Hepatocyte (in vitro differentiated cells): Measurements from ENCODE around the gene SDK1. TPM values are rescaled to one million over a fixed set of nuclear protein-coding genes. Genes with fewer than 3 reads are reported as not detected.

Source experiments
- DNase-seq: peaks from one replicate; pipeline ENCODE4 v3.0.0-alpha.2; 2016; ENCODE audit warnings: low spot score
- H2AFZ ChIP-seq: fragments of 200-600 bp; sonication (generic); 2 replicates; pipeline ENCODE4 v1.6.0; 2016; ENCODE audit warnings: antibody characterized with exemption, mild to moderate bottlenecking
- H3K27ac ChIP-seq: fragments of 200-600 bp; sonication (generic); 2 replicates; pipeline ENCODE4 v1.5.1; 2016; ENCODE audit warnings: mild to moderate bottlenecking
- H3K27me3 ChIP-seq: fragments of 200-600 bp; sonication (generic); 2 replicates; pipeline ENCODE4 v1.6.1; 2016
- H3K36me3 ChIP-seq: fragments of 200-600 bp; sonication (generic); replicated peaks from 2 replicates; pipeline ENCODE4 v1.5.1; 2016; ENCODE audit warnings: low read depth; ENCODE audit not compliant: insufficient read depth
- H3K4me1 ChIP-seq: fragments of 200-600 bp; sonication (generic); 2 replicates; pipeline ENCODE4 v1.5.1; 2016; ENCODE audit warnings: mild to moderate bottlenecking, moderate library complexity; ENCODE audit not compliant: insufficient read depth
- H3K4me2 ChIP-seq: fragments of 200-600 bp; sonication (generic); 2 replicates; pipeline ENCODE4 v1.6.0; 2016
- H3K4me3 ChIP-seq: fragments of 200-600 bp; sonication (generic); 2 replicates; pipeline ENCODE4 v1.5.1; 2016; ENCODE audit warnings: mild to moderate bottlenecking
- H3K79me2 ChIP-seq: fragments of 200-600 bp; sonication (generic); 2 replicates; pipeline ENCODE4 v1.6.0; 2017; ENCODE audit warnings: mild to moderate bottlenecking
- H3K9me2 ChIP-seq: fragments of 200-600 bp; sonication (generic); replicated peaks from 2 replicates; pipeline ENCODE4 v1.6.0; 2017; ENCODE audit warnings: mild to moderate bottlenecking; ENCODE audit not compliant: insufficient read depth
- H3K9me3 ChIP-seq: fragments of 200-600 bp; sonication (generic); 2 replicates; pipeline ENCODE4 v1.5.1; 2016; ENCODE audit warnings: low read depth, mild to moderate bottlenecking
- H4K20me1 ChIP-seq: fragments of 200-600 bp; sonication (generic); 2 replicates; pipeline ENCODE4 v1.6.0; 2016; ENCODE audit warnings: mild to moderate bottlenecking; ENCODE audit not compliant: insufficient read depth, poor library complexity, severe bottlenecking
- CTCF ChIP-seq: fragments of 200-600 bp; sonication (generic); IDR thresholded peaks from 2 replicates; pipeline ENCODE4 v1.5.1; 2016; ENCODE audit warnings: antibody characterized with exemption, mild to moderate bottlenecking; ENCODE audit not compliant: poor library complexity
- EZH2 ChIP-seq: fragments of 200-600 bp; sonication (generic); IDR thresholded peaks from 2 replicates; pipeline ENCODE4 v1.6.1; 2016; ENCODE audit warnings: antibody characterized with exemption, mild to moderate bottlenecking, borderline replicate concordance
- EZH2phosphoT487 ChIP-seq: fragments of 200-600 bp; sonication (generic); IDR thresholded peaks from one replicate; pipeline ENCODE4 v1.6.1; 2018; ENCODE audit warnings: antibody characterized with exemption, mild to moderate bottlenecking, low read depth, moderate library complexity; ENCODE audit not compliant: unreplicated experiment, severe bottlenecking
- WGBS: methylation state at CpG from one replicate; pipeline ENCODE4 v1.1.6; 2016; ENCODE audit warnings: low lambda C conversion rate; ENCODE audit errors: missing lambda C conversion rate; 5-methylcytosine and 5-hydroxymethylcytosine counted together
- polyA plus RNA-seq: library from polyadenylated mRNA; unstranded; fragments of >200 nt; fragmentation: Nextera tagmentation; extraction: Ambion mirVana; gene quantifications from 2 replicates; pipeline ENCODE4 v1.2.1, GENCODE V29; 2016
- total RNA-seq: library from RNA; depleted of rRNA; stranded (reverse); fragments of >200 nt; gene quantifications from 2 replicates; pipeline ENCODE4 v1.2.3, GENCODE V29; 2014

Gene SDK1
- total and polyA plus RNA-seq, 2 experiments from 2014 or later: 4.3 to 10.0 TPM

- Histone ChIP-seq H4K20me1 (no peaks in the 10 kb centered on the region), H3K27me3 (no peaks in the 10 kb centered on the region), H3K27ac (no peak overlapping the region), H3K4me3 (no peak overlapping the region), H3K36me3 (no peaks in the 10 kb centered on the region), H3K4me1 (no peaks in the 10 kb centered on the region), H3K4me2 (no peak overlapping the region), H3K79me2 (no peaks in the 10 kb centered on the region), H3K9me2 (no peaks in the 10 kb centered on the region), H2AFZ (no peak overlapping the region), H3K9me3 (no peaks in the 10 kb centered on the region)
- WGBS: 98% methylated on average over 9 of the region's 9 CpGs
- no peak for DNase-seq
- no peak for TF ChIP-seq CTCF
- TF ChIP-seq EZH2: no peak
These were observed 849.7 kb downstream of the SDK1 start for GRCh38 chr7:4150731-4151130.

GRCh38 chr7:4151524-4151923 lies 850.5 kb downstream of the SDK1 start:
- Histone ChIP-seq H3K79me2 (no peaks in the 10 kb centered on the region), H3K9me3 (no peaks in the 10 kb centered on the region), H3K4me3 (no peak overlapping the region), H2AFZ (no peak overlapping the region), H3K4me2 (no peak overlapping the region), H3K9me2 (no peaks in the 10 kb centered on the region), H3K36me3 (no peaks in the 10 kb centered on the region), H3K27me3 (no peaks in the 10 kb centered on the region), H4K20me1 (no peaks in the 10 kb centered on the region), H3K4me1 (peaks cover 4% of the 10 kb centered on the region), H3K27ac (no peak overlapping the region)
- WGBS: 95% methylated on average over 10 of the region's 10 CpGs
- TF ChIP-seq EZH2: no peak
- no peak for TF ChIP-seq EZH2phosphoT487
- no peak for TF ChIP-seq CTCF
- DNase-seq: no peak

GRCh38 chr7:4151926-4152549 lies 851.0 kb downstream of the SDK1 start:
- H3K27me3 ChIP-seq: no peaks in the 10 kb centered on the region
- H3K4me3 ChIP-seq: no peak overlapping the region
- no peaks in the 10 kb centered on the region for H4K20me1 ChIP-seq
- TF ChIP-seq EZH2phosphoT487 (no peak), CTCF (no peak), EZH2 (no peak)
- no peak overlapping the region for H3K4me2 ChIP-seq
- WGBS: 90% methylated on average over 13 of the region's 13 CpGs
- no peak overlapping the region for H2AFZ ChIP-seq
- H3K27ac ChIP-seq: no peak overlapping the region
- H3K36me3 ChIP-seq: no peaks in the 10 kb centered on the region
- no peaks in the 10 kb centered on the region for H3K9me2 ChIP-seq
- no peak for DNase-seq
- peaks cover 4% of the 10 kb centered on the region for H3K4me1 ChIP-seq
- H3K9me3 ChIP-seq: no peaks in the 10 kb centered on the region
- no peaks in the 10 kb centered on the region for H3K79me2 ChIP-seq
